Measurements from ENCODE around the gene GRIK5. TPM values are rescaled to one million over a fixed set of nuclear protein-coding genes. Genes with fewer than 3 reads are reported as not detected.
"Not testable (repeated sequence)": the region's sequence is repeated elsewhere in the genome, so short reads cannot be mapped to it uniquely, and the experiment has no call there.

Gene GRIK5
- total RNA-seq: under 0.01 TPM in 1 of 2 replicates, not detected in the other

GRCh38 chr19:42069619-42070351 is at the start of gene GRIK5:
TSS of gene GRIK5 (minus strand) at chr19:42070206. CDS start at chr19:42065770, 4,436 bp downstream.
- DNase-seq (ENCODE audit: low read depth in 2 of 2): no peak

GRCh38 chr19:42117076-42117475 is 47.1 kb upstream of the GRIK5 start:
- no peak for DNase-seq (ENCODE audit: low read depth in 2 of 2)

- DNase-seq (ENCODE audit: low read depth in 2 of 2): no peak
Measured at GRCh38 chr19:42116308-42117075, 46.5 kb upstream of the GRIK5 start.

GRCh38 chr19:42115705-42116104 is 45.7 kb upstream of the GRIK5 start:
- no peak for DNase-seq (ENCODE audit: low read depth in 2 of 2)

- DNase-seq (ENCODE audit: low read depth in 2 of 2): peak in 1 of 2 donors; percentile 40
Measured at GRCh38 chr19:42115219-42115618, 45.2 kb upstream of the GRIK5 start.

GRCh38 chr19:42114412-42114811 is 44.4 kb upstream of the GRIK5 start:
- DNase-seq (ENCODE audit: low read depth in 2 of 2): no peak

GRCh38 chr19:42113641-42114348 is 43.8 kb upstream of the GRIK5 start:
- DNase-seq (ENCODE audit: low read depth in 2 of 2): peak; percentile 24 to 97

GRCh38 chr19:42111811-42112210 is 41.8 kb upstream of the GRIK5 start:
- DNase-seq (ENCODE audit: low read depth in 2 of 2): no peak

GRCh38 chr19:42111384-42111783 is 41.4 kb upstream of the GRIK5 start:
- peak in 1 of 2 donors; percentile 17 for DNase-seq (ENCODE audit: low read depth in 2 of 2)

- no peak for DNase-seq (ENCODE audit: low read depth in 2 of 2)
Measured at GRCh38 chr19:42110658-42111057, 40.7 kb upstream of the GRIK5 start.

- no peak for DNase-seq (ENCODE audit: low read depth in 2 of 2)
Measured at GRCh38 chr19:42109896-42110295, 39.9 kb upstream of the GRIK5 start.

GRCh38 chr19:42108527-42109389 is 38.8 kb upstream of the GRIK5 start:
- DNase-seq (ENCODE audit: low read depth in 2 of 2): peak; percentile 77 to 92

- DNase-seq (ENCODE audit: low read depth in 2 of 2): no peak
Measured at GRCh38 chr19:42105368-42105767, 35.4 kb upstream of the GRIK5 start.

- DNase-seq (ENCODE audit: low read depth in 2 of 2): no peak
Measured at GRCh38 chr19:42102877-42103276, 32.9 kb upstream of the GRIK5 start.

GRCh38 chr19:42100241-42100640 is 30.2 kb upstream of the GRIK5 start:
- DNase-seq (ENCODE audit: low read depth in 2 of 2): not testable (repeated sequence)

- DNase-seq (ENCODE audit: low read depth in 2 of 2): no peak
Measured at GRCh38 chr19:42099336-42099925, 29.4 kb upstream of the GRIK5 start.

- no peak for DNase-seq (ENCODE audit: low read depth in 2 of 2)
Measured at GRCh38 chr19:42098781-42099180, 28.8 kb upstream of the GRIK5 start.

- no peak for DNase-seq (ENCODE audit: low read depth in 2 of 2)
Measured at GRCh38 chr19:42097461-42097860, 27.5 kb upstream of the GRIK5 start.

- no peak for DNase-seq (ENCODE audit: low read depth in 2 of 2)
Measured at GRCh38 chr19:42096255-42096837, 26.3 kb upstream of the GRIK5 start.

- no peak for DNase-seq (ENCODE audit: low read depth in 2 of 2)
Measured at GRCh38 chr19:42095814-42096230, 25.8 kb upstream of the GRIK5 start.
